ENCODE measurements around the gene PAX2. TPM values are rescaled to one million over a fixed set of nuclear protein-coding genes. Genes with fewer than 3 reads are reported as not detected.

PAX2 gene
- total RNA-seq, 1 experiment from 2014 or later = 0.45 TPM

DNA sequence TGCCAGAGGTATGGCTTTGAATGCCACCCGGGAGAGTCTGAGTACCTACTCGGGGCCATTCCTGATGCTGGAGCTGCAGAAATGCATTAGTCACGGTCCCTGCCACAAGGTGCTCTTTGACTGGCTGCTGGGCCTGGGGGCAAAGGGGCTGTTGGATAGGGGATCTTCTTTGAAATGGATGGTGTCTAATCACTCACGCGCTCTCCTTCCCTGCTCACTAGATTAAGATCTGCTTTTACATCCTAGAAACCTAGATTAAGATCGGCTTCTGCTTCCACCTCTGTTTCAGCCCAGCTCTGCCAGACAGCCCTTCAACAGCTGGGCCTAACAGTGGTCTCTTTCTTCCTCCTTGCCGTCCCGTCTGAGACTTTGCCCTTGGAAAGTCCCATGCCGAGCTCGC, 57.2 kb downstream of the PAX2 start:
- intact Hi-C loops (cut with micrococcal nuclease; ENCODE audit: unreplicated experiment) = no loop called here
- no peaks in the 10 kb centered on the region; the same call in 1 of the 2 replicates for H3K27me3 ChIP-seq (replicated peaks; ENCODE audit: control insufficient read depth, insufficient read depth, low read length)
- H3K4me3 ChIP-seq (ENCODE audit: low read depth, low read length) = no peak overlapping the region
- H3K27me3 Mint-ChIP-seq (ENCODE audit: insufficient read depth, unreplicated experiment) = peaks cover 14% of the 10 kb centered on the region
- no peaks in the 10 kb centered on the region for H3K9me3 Mint-ChIP-seq (ENCODE audit: unreplicated experiment)
- TF ChIP-seq, protein P1, sequence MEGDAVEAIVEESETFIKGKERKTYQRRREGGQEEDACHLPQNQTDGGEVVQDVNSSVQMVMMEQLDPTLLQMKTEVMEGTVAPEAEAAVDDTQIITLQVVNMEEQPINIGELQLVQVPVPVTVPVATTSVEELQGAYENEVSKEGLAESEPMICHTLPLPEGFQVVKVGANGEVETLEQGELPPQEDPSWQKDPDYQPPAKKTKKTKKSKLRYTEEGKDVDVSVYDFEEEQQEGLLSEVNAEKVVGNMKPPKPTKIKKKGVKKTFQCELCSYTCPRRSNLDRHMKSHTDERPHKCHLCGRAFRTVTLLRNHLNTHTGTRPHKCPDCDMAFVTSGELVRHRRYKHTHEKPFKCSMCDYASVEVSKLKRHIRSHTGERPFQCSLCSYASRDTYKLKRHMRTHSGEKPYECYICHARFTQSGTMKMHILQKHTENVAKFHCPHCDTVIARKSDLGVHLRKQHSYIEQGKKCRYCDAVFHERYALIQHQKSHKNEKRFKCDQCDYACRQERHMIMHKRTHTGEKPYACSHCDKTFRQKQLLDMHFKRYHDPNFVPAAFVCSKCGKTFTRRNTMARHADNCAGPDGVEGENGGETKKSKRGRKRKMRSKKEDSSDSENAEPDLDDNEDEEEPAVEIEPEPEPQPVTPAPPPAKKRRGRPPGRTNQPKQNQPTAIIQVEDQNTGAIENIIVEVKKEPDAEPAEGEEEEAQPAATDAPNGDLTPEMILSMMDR (IDR thresholded peaks at IDR 0.05; ENCODE audit: insufficient read depth in 1 of 2, low read depth in 1 of 2, low read length in 1 of 2, severe bottlenecking in 1 of 2, unreplicated experiment in 1 of 2) = no peak
- H3K4me1 Mint-ChIP-seq (ENCODE audit: low read depth, unreplicated experiment) = peaks cover 14% of the 10 kb centered on the region
- H3K27ac Mint-ChIP-seq (ENCODE audit: unreplicated experiment) = no peak overlapping the region
- H3K4me1 ChIP-seq = no peaks in the 10 kb centered on the region
- ChIA-PET CTCF (no interaction called here), POLR2A (no interaction called here)
- H3K36me3 ChIP-seq (ENCODE audit: control insufficient read depth, insufficient read depth, low read length) = no peaks in the 10 kb centered on the region
- H3K9me3 ChIP-seq = no peaks in the 10 kb centered on the region
- H3K4me3 Mint-ChIP-seq (ENCODE audit: unreplicated experiment) = no peak overlapping the region
- no peak for DNase-seq
- no TSS peak for BruUV-seq (replicated peaks)
- H3K36me3 Mint-ChIP-seq (ENCODE audit: insufficient read depth, unreplicated experiment) = no peaks in the 10 kb centered on the region

DNA sequence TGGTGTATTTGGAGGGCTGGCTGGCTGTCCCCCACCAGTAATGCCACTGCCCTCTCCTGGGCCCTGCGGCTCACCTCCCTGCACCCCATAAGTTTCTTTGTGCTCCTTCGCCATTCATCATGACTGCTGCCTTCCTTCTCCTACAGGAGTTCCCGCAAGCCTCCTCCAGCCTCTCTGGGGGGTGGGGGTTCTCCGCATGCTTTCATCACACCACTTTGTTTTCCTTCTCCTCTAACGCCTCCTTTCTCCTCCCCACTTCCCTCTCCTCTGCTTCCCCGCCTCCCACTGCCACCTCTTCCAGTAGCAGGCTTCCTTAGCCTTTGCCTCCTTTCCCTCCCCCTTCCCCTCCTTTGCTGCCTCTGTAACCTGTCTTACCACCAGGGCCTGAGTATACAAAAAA, 58.1 kb downstream of the PAX2 start:
- Histone ChIP-seq H3K9me3 (no peaks in the 10 kb centered on the region), H3K36me3 (ENCODE audit: control insufficient read depth, insufficient read depth, low read length) (no peaks in the 10 kb centered on the region), H3K27me3 (replicated peaks; ENCODE audit: control insufficient read depth, insufficient read depth, low read length) (no peaks in the 10 kb centered on the region; the same call in 1 of the 2 replicates), H3K4me1 (no peaks in the 10 kb centered on the region), H3K4me3 (ENCODE audit: low read depth, low read length) (no peak overlapping the region)
- peaks cover 14% of the 10 kb centered on the region for H3K4me1 Mint-ChIP-seq (ENCODE audit: low read depth, unreplicated experiment)
- no TSS peak for BruUV-seq (replicated peaks)
- peaks cover 14% of the 10 kb centered on the region for H3K27me3 Mint-ChIP-seq (ENCODE audit: insufficient read depth, unreplicated experiment)
- no peak overlapping the region for H3K4me3 Mint-ChIP-seq (ENCODE audit: unreplicated experiment)
- intact Hi-C loops (cut with micrococcal nuclease; ENCODE audit: unreplicated experiment) = no loop called here
- TF ChIP-seq, protein P1 (IDR thresholded peaks at IDR 0.05; ENCODE audit: insufficient read depth in 1 of 2, low read depth in 1 of 2, low read length in 1 of 2, severe bottlenecking in 1 of 2, unreplicated experiment in 1 of 2) = no peak
- no peak overlapping the region for H3K27ac Mint-ChIP-seq (ENCODE audit: unreplicated experiment)
- no peaks in the 10 kb centered on the region for H3K36me3 Mint-ChIP-seq (ENCODE audit: insufficient read depth, unreplicated experiment)
- ChIA-PET CTCF (no interaction called here), POLR2A (no interaction called here)
- no peak for DNase-seq
- no peaks in the 10 kb centered on the region for H3K9me3 Mint-ChIP-seq (ENCODE audit: unreplicated experiment)

DNA sequence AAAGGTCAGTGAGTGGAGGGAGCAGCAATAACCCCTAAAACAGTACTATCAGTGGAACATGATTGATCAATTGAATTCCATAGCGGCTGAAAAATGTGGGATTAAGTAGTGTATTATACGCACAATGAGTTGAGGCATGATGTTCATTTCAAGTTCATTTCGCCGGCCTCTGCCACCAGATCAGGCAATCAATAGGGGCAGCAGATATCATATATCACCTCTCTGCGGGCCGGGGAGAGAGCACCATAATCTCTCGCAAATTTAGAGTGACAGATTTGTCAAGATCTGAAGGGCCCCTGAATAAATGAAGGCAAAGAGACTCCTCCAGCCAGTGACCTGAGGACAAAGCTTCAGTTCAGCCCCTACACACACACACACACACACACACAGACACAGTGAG, 58.5 kb downstream of the PAX2 start:
- Mint-ChIP-seq H3K4me1 (ENCODE audit: low read depth, unreplicated experiment) (peaks cover 14% of the 10 kb centered on the region), H3K9me3 (ENCODE audit: unreplicated experiment) (no peaks in the 10 kb centered on the region), H3K27me3 (ENCODE audit: insufficient read depth, unreplicated experiment) (peaks cover 14% of the 10 kb centered on the region), H3K27ac (ENCODE audit: unreplicated experiment) (no peak overlapping the region), H3K4me3 (ENCODE audit: unreplicated experiment) (no peak overlapping the region), H3K36me3 (ENCODE audit: insufficient read depth, unreplicated experiment) (no peaks in the 10 kb centered on the region)
- POLR2A ChIA-PET = no interaction called here
- CTCF ChIA-PET = interaction anchor here (0.8 kb wide), 1 partner anchor 123 kb away, joined by 3 read pairs; no protein-coding TSS in a partner anchor
- intact Hi-C loops (cut with micrococcal nuclease; ENCODE audit: unreplicated experiment) = no loop called here
- Histone ChIP-seq H3K4me1 (no peaks in the 10 kb centered on the region), H3K4me3 (ENCODE audit: low read depth, low read length) (no peak overlapping the region), H3K9me3 (no peaks in the 10 kb centered on the region), H3K36me3 (ENCODE audit: control insufficient read depth, insufficient read depth, low read length) (no peaks in the 10 kb centered on the region), H3K27me3 (replicated peaks; ENCODE audit: control insufficient read depth, insufficient read depth, low read length) (no peaks in the 10 kb centered on the region; the same call in 1 of the 2 replicates)
- no peak for DNase-seq
- TF ChIP-seq, protein P1 (IDR thresholded peaks at IDR 0.05; ENCODE audit: insufficient read depth in 1 of 2, low read depth in 1 of 2, low read length in 1 of 2, severe bottlenecking in 1 of 2, unreplicated experiment in 1 of 2) = no peak
- BruUV-seq (replicated peaks) = no TSS peak

Data from Caco-2 (cell line).